ENCODE results near the gene GOT1. TPM values are rescaled to one million over a fixed set of nuclear protein-coding genes. Genes with fewer than 3 reads are reported as not detected.
A peak's percentile ranks its signal among the peaks of the same experiment; 100 is the strongest.

Gene GOT1
- total RNA-seq, 2 experiments from 2014 or later: 62.6 to 67.3 TPM

DNA sequence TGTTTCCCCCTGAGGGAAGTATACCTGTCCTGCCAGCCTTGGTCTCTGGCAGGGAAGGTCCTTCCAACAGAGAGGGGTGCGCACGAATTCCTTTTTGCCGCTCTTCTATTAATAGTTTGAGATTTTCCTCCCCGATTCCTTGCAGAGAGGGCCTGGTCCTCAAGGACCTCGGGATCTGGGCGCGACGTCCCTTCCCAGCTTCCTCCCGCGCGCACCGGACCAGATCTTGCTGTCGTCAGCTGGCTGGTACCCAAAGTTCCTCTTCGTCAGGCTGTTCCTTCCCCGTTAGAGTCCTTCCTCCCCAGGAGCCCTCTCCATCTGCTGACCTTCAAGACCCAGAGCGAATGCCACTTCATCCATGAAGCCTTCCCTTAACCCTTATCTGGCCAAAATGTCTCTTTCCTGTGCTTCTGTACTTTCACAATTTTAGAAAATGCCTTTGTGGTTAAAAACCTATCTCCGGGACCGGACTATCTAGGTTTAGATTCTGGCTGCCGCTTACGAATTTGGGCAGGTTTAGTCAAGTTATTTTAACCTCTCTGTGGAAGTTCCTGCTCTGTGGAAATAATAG, 851 bp upstream of the GOT1 start:
- CTCF ChIA-PET: interaction anchor here (1.1 to 1.3 kb wide), 3 partner anchors 13 to 126 kb away, joined by 3 read pairs; no protein-coding TSS in a partner anchor
- DNase-seq: peak; percentile 23
- H3K9me3 Mint-ChIP-seq: no peaks in the 10 kb centered on the region
- intact Hi-C loops (cut with micrococcal nuclease): loop anchor here (2.0 to 10.0 kb wide), 4 partner anchors 280 to 1296 kb away; partner anchors contain the start of genes DNMBP and R3HCC1L
- peaks cover 38% of the 10 kb centered on the region for H3K4me1 Mint-ChIP-seq (ENCODE audit: low read depth)
- peaks cover 4% of the 10 kb centered on the region for H3K36me3 Mint-ChIP-seq (ENCODE audit: low read depth)
- H3K27ac Mint-ChIP-seq: peak overlapping the region; percentile 90
- no peaks in the 10 kb centered on the region for H3K27me3 Mint-ChIP-seq (ENCODE audit: low read depth)
- peak overlapping the region; percentile 95 for H3K4me3 Mint-ChIP-seq

DNA sequence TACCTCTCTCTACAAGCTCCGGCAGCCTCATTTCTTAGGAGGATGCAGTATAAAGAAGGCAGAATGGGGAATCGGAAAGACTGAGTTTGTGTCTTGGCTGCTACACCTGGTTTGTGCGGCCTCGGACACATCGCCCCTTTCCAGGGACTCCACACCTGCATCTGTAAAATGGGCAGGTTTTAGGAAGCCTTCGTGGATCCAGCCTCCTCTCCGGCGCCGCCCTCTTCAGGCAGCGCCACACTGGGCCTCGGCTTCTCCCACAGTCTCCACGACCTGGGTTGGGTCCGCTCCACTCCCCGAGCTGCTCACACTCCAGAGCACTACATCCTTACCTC, 341 bp downstream of the GOT1 start:
- DNase-seq: no peak
- Mint-ChIP-seq H3K27ac (peak overlapping the region; percentile 90), H3K4me1 (ENCODE audit: low read depth) (peaks cover 38% of the 10 kb centered on the region), H3K9me3 (no peaks in the 10 kb centered on the region), H3K36me3 (ENCODE audit: low read depth) (peaks cover 9% of the 10 kb centered on the region), H3K27me3 (ENCODE audit: low read depth) (no peaks in the 10 kb centered on the region), H3K4me3 (peak overlapping the region; percentile 95)
- CTCF ChIA-PET: interaction anchor here (0.6 to 1.9 kb wide), 4 partner anchors 65 to 835 kb away, joined by 3 to 4 read pairs (median 3); no protein-coding TSS in a partner anchor
- intact Hi-C loops (cut with micrococcal nuclease): loop anchor here (1.0 to 10.0 kb wide), 8 partner anchors 38 to 1295 kb away; partner anchors contain the start of genes COX15, CUTC, DNMBP and ENTPD7

DNA sequence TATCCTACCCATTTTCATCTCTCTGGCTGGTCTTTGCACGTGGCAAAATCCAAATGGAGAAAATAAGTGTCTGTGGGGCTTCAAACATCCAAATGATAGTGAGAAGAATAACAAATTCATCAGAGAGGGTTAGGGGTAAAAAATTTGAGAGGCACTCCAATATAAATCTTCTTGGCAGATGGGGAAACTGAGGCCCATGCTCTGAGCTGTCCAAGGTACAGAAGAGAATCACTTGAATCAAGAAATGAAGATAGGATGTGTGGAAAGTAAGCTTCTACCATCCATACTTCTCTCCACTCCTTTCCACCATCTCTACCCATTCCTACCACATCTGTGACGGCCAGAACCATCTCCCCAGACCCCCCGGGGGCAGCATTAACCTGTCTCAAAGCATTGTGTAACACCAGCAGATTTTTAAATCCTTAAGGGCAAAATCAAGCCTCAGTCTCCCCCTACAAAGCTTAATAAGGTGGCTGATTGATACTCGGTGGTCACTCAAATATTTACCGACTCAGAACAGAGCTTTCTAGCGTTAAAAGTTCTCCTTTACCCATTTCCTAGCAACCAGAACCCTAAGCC, 818 bp downstream of the GOT1 start:
- no peaks in the 10 kb centered on the region for H3K27me3 Mint-ChIP-seq (ENCODE audit: low read depth)

DNA sequence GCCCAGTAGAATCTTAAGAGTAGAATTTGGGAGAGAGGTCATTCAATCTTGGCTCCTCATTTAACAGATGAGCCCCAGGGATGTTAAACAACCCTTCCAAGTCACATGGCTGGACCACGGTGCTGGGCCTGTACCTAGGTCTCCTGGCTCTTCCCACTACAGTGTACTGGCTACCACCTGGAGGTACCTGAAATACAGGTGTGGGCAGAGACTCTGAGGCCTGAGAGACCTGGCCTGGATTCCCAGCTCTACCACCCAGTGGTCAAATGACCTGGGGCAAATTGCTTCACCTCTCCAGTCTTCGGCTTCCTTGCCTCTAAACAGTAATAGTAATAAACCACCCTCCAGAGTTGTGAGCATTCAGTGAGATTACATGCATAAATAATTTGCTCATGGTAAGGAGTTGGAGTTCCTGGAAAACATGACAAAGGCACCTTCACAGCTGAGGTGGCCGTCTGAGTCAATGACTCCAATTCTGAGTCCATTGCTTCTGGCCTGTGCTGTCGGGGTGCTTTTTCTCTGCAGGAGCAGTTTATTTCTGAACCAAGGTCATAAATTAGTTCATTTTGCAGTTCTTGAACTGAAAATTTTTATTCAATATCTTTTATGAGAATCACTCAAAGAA, 2.7 kb downstream of the GOT1 start:
- H3K4me1 Mint-ChIP-seq (ENCODE audit: low read depth): peaks cover 29% of the 10 kb centered on the region
- H3K4me3 Mint-ChIP-seq: no peak overlapping the region
- peaks cover 18% of the 10 kb centered on the region for H3K36me3 Mint-ChIP-seq (ENCODE audit: low read depth)
- no peak overlapping the region for H3K27ac Mint-ChIP-seq
- no peak for DNase-seq
- CTCF ChIA-PET: interaction anchor here (0.6 kb wide), 1 partner anchor 1002 kb away, joined by 4 read pairs; no protein-coding TSS in a partner anchor
- H3K9me3 Mint-ChIP-seq: no peaks in the 10 kb centered on the region
- intact Hi-C loops (cut with micrococcal nuclease): no loop called here
- H3K27me3 Mint-ChIP-seq (ENCODE audit: low read depth): no peaks in the 10 kb centered on the region

More for the DNA sequence above, 818 bp downstream of the GOT1 start:
- no peak for DNase-seq
- Mint-ChIP-seq H3K4me3 (peak overlapping the region; percentile 95), H3K4me1 (ENCODE audit: low read depth) (peaks cover 38% of the 10 kb centered on the region), H3K27ac (peak overlapping the region; percentile 90), H3K9me3 (no peaks in the 10 kb centered on the region), H3K36me3 (ENCODE audit: low read depth) (peaks cover 13% of the 10 kb centered on the region)
- CTCF ChIA-PET: interaction anchor here (0.6 to 1.9 kb wide), 2 partner anchors 183 to 836 kb away, joined by 3 to 4 read pairs; no protein-coding TSS in a partner anchor
- intact Hi-C loops (cut with micrococcal nuclease): loop anchor here (1.0 to 10.0 kb wide), 8 partner anchors 37 to 1295 kb away; partner anchors contain the start of genes COX15, CUTC, DNMBP and ENTPD7

DNA sequence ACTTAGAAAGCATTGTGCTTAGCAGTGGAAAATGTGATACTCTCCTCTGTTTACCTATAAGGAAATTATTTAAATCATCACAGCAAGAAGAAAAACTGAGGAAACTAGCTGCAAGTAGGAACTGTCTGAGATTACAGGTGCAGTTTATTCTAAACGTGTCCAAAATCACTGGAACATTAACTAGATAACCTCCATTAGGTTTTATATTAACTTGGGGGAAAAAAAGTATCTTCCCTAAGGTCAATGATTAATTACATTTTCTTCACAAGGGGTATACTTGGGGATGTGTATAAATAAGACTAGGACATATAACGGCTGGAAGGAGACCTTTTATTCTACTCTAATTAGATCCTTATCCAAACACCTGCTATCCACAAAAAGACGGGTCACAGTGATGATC, 3.7 kb downstream of the GOT1 start:
- CTCF ChIA-PET: interaction anchor here (1.6 kb wide), 1 partner anchor 10 kb away, joined by 10 read pairs; no protein-coding TSS in a partner anchor
- peaks cover 22% of the 10 kb centered on the region for H3K36me3 Mint-ChIP-seq (ENCODE audit: low read depth)
- intact Hi-C loops (cut with micrococcal nuclease): no loop called here
- no peak for DNase-seq
- H3K4me3 Mint-ChIP-seq: no peak overlapping the region
- no peaks in the 10 kb centered on the region for H3K27me3 Mint-ChIP-seq (ENCODE audit: low read depth)
- peaks cover 21% of the 10 kb centered on the region for H3K4me1 Mint-ChIP-seq (ENCODE audit: low read depth)
- no peak overlapping the region for H3K27ac Mint-ChIP-seq
- H3K9me3 Mint-ChIP-seq: no peaks in the 10 kb centered on the region

DNA sequence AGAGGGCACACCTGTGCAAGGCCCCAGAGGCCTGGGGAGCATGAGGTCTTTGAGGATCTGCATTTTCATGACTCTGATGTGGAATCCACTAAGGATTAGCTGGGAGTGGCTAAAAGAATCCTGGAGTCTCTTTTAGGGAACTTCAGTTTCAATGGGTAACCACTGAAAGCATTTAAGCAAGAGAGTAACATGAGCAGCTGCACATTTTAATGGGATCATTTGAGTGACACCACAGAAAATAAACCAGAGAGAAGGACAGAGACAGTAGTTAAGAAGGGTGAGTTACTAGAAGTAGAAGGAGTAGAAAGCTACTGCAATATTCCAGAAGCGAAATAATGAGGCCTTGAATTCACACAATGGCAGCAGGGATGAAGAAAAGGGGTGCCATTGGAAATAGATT, 5.2 kb downstream of the GOT1 start:
- Mint-ChIP-seq H3K36me3 (ENCODE audit: low read depth) (peaks cover 27% of the 10 kb centered on the region), H3K9me3 (no peaks in the 10 kb centered on the region), H3K27ac (no peak overlapping the region), H3K4me3 (no peak overlapping the region), H3K27me3 (ENCODE audit: low read depth) (no peaks in the 10 kb centered on the region), H3K4me1 (ENCODE audit: low read depth) (peaks cover 17% of the 10 kb centered on the region)
- intact Hi-C loops (cut with micrococcal nuclease): no loop called here
- CTCF ChIA-PET: no interaction called here
- DNase-seq: no peak

DNA sequence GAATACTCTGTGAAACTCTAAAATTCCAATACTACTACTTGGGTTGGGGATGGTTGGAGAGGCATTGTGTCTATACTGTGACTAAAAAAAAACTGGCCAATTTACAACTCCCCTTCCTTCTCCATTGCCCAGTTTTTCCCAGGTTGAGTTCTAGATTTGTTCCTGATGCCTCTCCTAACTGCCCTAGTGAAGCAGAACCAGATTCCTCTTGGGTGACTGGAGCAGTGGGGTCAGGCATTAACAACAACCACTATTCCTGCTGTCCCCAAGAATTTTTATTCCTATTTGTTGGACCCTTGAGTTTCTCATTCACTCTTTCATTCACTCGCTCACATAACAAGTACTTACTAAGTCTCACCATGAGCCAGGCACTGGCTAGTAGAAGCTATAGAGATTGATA, 5.8 kb downstream of the GOT1 start:
- CTCF ChIA-PET: no interaction called here
- no peak overlapping the region for H3K4me3 Mint-ChIP-seq
- no peaks in the 10 kb centered on the region for H3K27me3 Mint-ChIP-seq (ENCODE audit: low read depth)
- H3K36me3 Mint-ChIP-seq (ENCODE audit: low read depth): peaks cover 30% of the 10 kb centered on the region
- DNase-seq: no peak
- H3K4me1 Mint-ChIP-seq (ENCODE audit: low read depth): peaks cover 14% of the 10 kb centered on the region
- no peaks in the 10 kb centered on the region for H3K9me3 Mint-ChIP-seq
- intact Hi-C loops (cut with micrococcal nuclease): no loop called here
- H3K27ac Mint-ChIP-seq: no peak overlapping the region

DNA sequence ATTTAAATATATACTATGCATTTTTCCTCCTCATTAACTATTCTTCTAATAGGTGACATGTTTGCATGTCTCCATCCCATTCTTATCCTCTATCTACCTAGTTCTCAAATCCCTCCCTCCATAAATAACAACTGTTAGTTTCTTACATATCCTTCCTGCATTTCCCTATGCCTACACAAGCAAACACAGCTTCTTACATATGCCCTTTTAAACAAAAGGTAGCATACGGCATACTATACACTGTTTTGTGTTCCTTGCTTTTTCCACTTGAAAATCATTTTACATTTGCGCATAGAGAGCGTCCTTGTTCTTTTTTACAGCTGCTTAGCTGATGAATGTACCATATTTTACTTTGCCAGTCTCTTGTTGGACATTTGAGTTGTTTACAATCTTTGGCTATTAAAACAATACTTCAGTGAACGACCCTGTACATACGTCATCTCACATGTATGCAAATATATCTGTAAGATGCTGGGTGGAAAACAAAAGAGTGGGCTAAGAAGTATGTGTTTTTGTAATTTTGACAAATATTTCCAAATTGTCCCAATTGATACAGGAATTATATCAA, 7.8 kb downstream of the GOT1 start:
- DNase-seq: no peak
- H3K4me3 Mint-ChIP-seq: no peak overlapping the region
- H3K9me3 Mint-ChIP-seq: no peaks in the 10 kb centered on the region
- peaks cover under 1% of the 10 kb centered on the region for H3K4me1 Mint-ChIP-seq (ENCODE audit: low read depth)
- no peaks in the 10 kb centered on the region for H3K27me3 Mint-ChIP-seq (ENCODE audit: low read depth)
- no peak overlapping the region for H3K27ac Mint-ChIP-seq
- CTCF ChIA-PET: interaction anchor here (0.6 kb wide), 1 partner anchor 59 kb away, joined by 4 read pairs; no protein-coding TSS in a partner anchor
- H3K36me3 Mint-ChIP-seq (ENCODE audit: low read depth): peaks cover 47% of the 10 kb centered on the region
- intact Hi-C loops (cut with micrococcal nuclease): no loop called here

DNA sequence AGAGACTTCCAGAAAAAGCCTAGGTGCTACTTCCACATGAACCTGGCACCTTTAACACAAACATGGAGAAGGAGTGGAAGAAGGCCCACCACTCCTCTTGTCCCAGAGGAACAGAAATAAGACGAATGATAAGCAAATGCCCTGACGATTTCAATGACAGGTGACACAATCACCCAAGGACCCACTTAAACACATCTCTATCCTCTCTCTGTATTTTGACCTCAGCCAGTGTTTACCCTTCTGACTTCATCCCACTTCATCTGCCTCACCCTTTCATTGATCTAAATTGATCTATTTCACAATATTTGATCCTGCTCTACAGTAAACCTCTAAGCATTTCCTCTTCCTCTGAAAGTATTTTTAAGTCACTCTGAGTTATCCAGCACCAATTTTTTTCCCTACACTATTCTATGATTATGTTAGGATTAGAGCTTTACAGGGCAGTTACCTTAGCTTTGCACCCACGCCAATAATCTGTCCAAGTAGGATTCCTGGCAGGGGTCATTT, 9.1 kb downstream of the GOT1 start:
- H3K4me3 Mint-ChIP-seq: no peak overlapping the region
- H3K9me3 Mint-ChIP-seq: no peaks in the 10 kb centered on the region
- DNase-seq: no peak
- peaks cover 53% of the 10 kb centered on the region for H3K36me3 Mint-ChIP-seq (ENCODE audit: low read depth)
- no peaks in the 10 kb centered on the region for H3K27me3 Mint-ChIP-seq (ENCODE audit: low read depth)
- CTCF ChIA-PET: no interaction called here
- intact Hi-C loops (cut with micrococcal nuclease): no loop called here
- no peaks in the 10 kb centered on the region for H3K4me1 Mint-ChIP-seq (ENCODE audit: low read depth)
- no peak overlapping the region for H3K27ac Mint-ChIP-seq

DNA sequence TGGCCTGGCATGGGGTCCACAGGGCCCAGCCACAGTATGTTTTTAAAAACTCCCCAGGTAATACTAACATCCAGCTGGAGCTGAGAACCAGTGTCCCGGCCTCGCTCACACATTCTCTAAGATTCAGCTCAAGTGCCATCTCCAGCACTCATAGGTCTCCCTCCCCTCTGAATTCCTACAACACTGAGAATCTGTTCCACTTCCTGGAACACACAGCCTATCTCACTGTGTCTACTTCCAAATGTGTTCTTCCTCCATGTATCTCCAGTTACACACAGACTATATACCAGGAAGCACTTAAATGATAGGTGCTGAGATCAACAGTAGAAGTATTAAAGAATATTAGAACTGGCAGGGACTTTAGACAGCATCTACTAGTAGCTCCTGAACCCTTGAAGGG, 10.7 kb downstream of the GOT1 start:
- intact Hi-C loops (cut with micrococcal nuclease): no loop called here
- CTCF ChIA-PET: interaction anchor here (0.9 kb wide), 1 partner anchor 17 kb away, joined by 3 read pairs; no protein-coding TSS in a partner anchor
- Mint-ChIP-seq H3K27ac (no peak overlapping the region), H3K4me1 (ENCODE audit: low read depth) (peaks cover 2% of the 10 kb centered on the region), H3K9me3 (no peaks in the 10 kb centered on the region), H3K27me3 (ENCODE audit: low read depth) (no peaks in the 10 kb centered on the region), H3K4me3 (no peak overlapping the region), H3K36me3 (ENCODE audit: low read depth) (peaks cover 54% of the 10 kb centered on the region)
- no peak for DNase-seq

DNA sequence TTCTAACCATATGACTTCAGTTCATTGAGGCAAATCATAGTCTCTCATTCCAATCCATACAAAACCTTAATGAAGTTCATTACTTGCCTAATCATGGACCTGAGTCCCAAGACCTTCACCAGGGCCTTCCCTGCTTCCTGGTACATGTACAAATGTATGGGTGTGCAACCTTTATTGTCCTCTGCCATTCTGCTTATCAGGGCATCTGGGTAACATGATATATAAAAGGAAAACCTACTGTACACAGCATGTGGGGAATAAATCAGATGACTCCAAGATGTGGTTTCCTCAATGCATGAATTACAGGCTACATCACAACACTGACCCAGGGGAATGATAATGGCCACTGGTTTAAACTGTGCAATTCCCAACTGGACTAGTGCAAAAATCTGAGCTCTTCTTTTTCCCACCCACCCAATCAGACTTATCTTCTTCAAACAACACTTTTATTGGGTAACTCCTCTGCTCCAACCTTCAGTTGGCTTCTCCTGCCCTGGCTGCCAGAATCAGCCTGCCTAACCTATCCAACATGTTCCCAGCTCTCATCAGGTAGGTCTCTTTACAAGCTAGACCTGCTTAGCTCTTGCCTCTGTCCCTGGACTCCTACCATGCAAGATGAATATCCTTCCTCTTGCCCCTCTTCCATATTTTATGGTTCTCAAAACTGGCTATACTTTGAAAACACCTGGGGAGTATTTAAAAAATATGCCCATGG, 11.4 kb downstream of the GOT1 start:
- H3K4me3 Mint-ChIP-seq: no peak overlapping the region
- no peak overlapping the region for H3K27ac Mint-ChIP-seq
- no peaks in the 10 kb centered on the region for H3K9me3 Mint-ChIP-seq
- CTCF ChIA-PET: interaction anchor here (0.9 to 1.0 kb wide), 2 partner anchors 13 to 17 kb away, joined by 3 read pairs; no protein-coding TSS in a partner anchor
- intact Hi-C loops (cut with micrococcal nuclease): no loop called here
- H3K27me3 Mint-ChIP-seq (ENCODE audit: low read depth): no peaks in the 10 kb centered on the region
- peaks cover 54% of the 10 kb centered on the region for H3K36me3 Mint-ChIP-seq (ENCODE audit: low read depth)
- no peak for DNase-seq
- H3K4me1 Mint-ChIP-seq (ENCODE audit: low read depth): peaks cover 2% of the 10 kb centered on the region
